NCI-H2081 (cell line): Measurements from ENCODE around the gene CACNB2.
A peak's percentile ranks its signal among the peaks of the same experiment; 100 is the strongest.

ENCODE experiments used
- DNase-seq, 2 experiments: peaks; one replicate each; lab custom pipeline; 2025; lab: John Stamatoyannopoulos, UW

Gene CACNB2

GRCh38 chr10:18140149-18140956 lies at the start of gene CACNB2:
TSS of gene CACNB2 (plus strand) at chr10:18140424.
- DNase-seq = peak; percentile 19 to 55

- DNase-seq = no peak
Measured at GRCh38 chr10:18094332-18094731, 45.9 kb upstream of the CACNB2 start.

- DNase-seq = no peak
Measured at GRCh38 chr10:18094793-18095192, 45.4 kb upstream of the CACNB2 start.

GRCh38 chr10:18097524-18097923 lies 42.7 kb upstream of the CACNB2 start:
- no peak for DNase-seq

GRCh38 chr10:18098201-18098600 lies 42.0 kb upstream of the CACNB2 start:
- no peak for DNase-seq

- no peak for DNase-seq
Measured at GRCh38 chr10:18099415-18099814, 40.8 kb upstream of the CACNB2 start.

- no peak for DNase-seq
Measured at GRCh38 chr10:18100669-18101068, 39.6 kb upstream of the CACNB2 start.

- DNase-seq = no peak
Measured at GRCh38 chr10:18102404-18102803, 37.8 kb upstream of the CACNB2 start.

GRCh38 chr10:18104223-18104872 lies 35.9 kb upstream of the CACNB2 start:
- peak in 1 of 2 experiments; percentile 13 for DNase-seq

GRCh38 chr10:18109341-18109870 lies 30.8 kb upstream of the CACNB2 start:
- no peak for DNase-seq

GRCh38 chr10:18113881-18114280 lies 26.3 kb upstream of the CACNB2 start:
- no peak for DNase-seq

- no peak for DNase-seq
Measured at GRCh38 chr10:18117276-18117675, 22.9 kb upstream of the CACNB2 start.

GRCh38 chr10:18122753-18123152 lies 17.5 kb upstream of the CACNB2 start:
- DNase-seq = no peak

- no peak for DNase-seq
Measured at GRCh38 chr10:18133046-18133445, 7.2 kb upstream of the CACNB2 start.

GRCh38 chr10:18134509-18134908 lies 5.7 kb upstream of the CACNB2 start:
- DNase-seq = no peak

- DNase-seq = no peak
Measured at GRCh38 chr10:18134921-18135320, 5.3 kb upstream of the CACNB2 start.

- DNase-seq = no peak
Measured at GRCh38 chr10:18136073-18136791, 4.0 kb upstream of the CACNB2 start.

- DNase-seq = no peak
Measured at GRCh38 chr10:18137111-18137510, 3.1 kb upstream of the CACNB2 start.

- no peak for DNase-seq
Measured at GRCh38 chr10:18140957-18141845, 977 bp downstream of the CACNB2 start.

GRCh38 chr10:18142151-18142550 lies 1.9 kb downstream of the CACNB2 start:
- no peak for DNase-seq

- DNase-seq = no peak
Measured at GRCh38 chr10:18144396-18144795, 4.2 kb downstream of the CACNB2 start.

- DNase-seq = peak; percentile 26 to 63
Measured at GRCh38 chr10:18144928-18145327, 4.7 kb downstream of the CACNB2 start.
